Measurements from ENCODE around the gene CXCR3.

DNA sequence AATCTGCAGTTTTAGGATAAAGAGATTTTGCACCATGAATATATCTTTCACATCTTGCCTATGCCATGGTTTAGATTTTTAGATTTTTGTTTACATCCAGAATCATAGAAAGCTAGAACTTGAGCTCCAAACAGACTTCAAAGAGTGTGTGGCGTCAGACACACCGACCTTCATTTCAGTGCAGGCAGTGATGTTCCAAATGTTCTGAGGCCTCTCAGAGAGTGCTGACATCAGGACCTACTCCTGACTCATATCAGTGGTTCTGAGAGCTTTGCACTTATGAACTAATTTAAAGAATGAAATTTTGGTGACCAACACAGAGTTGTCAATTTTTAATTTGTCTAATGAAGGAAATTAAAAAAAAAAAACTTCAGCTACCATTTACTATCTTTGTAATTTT is 18.3 kb downstream of the CXCR3 start:
- TF ChIP-seq, protein P1, sequence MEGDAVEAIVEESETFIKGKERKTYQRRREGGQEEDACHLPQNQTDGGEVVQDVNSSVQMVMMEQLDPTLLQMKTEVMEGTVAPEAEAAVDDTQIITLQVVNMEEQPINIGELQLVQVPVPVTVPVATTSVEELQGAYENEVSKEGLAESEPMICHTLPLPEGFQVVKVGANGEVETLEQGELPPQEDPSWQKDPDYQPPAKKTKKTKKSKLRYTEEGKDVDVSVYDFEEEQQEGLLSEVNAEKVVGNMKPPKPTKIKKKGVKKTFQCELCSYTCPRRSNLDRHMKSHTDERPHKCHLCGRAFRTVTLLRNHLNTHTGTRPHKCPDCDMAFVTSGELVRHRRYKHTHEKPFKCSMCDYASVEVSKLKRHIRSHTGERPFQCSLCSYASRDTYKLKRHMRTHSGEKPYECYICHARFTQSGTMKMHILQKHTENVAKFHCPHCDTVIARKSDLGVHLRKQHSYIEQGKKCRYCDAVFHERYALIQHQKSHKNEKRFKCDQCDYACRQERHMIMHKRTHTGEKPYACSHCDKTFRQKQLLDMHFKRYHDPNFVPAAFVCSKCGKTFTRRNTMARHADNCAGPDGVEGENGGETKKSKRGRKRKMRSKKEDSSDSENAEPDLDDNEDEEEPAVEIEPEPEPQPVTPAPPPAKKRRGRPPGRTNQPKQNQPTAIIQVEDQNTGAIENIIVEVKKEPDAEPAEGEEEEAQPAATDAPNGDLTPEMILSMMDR (IDR thresholded peaks at IDR 0.05), result no peak
- TF ChIP-seq EP300 (IDR thresholded peaks at IDR 0.05), result no peak
